Testis (tissue), 3 donors: ENCODE data around the gene FBXO48. TPM values are rescaled to one million over a fixed set of nuclear protein-coding genes. Genes with fewer than 3 reads are reported as not detected.
A peak's percentile ranks its signal among the peaks of the same experiment; 100 is the strongest.

ENCODE experiments used
- DNase-seq: peaks from one replicate; pipeline ENCODE4 v3.0.0-alpha.2; 2019
- H3K27ac ChIP-seq, 2 donors: fragments of 200-600 bp; sonication (generic); one replicate each; pipeline ENCODE4 v1.5.1; 2019
- H3K27me3 ChIP-seq: fragments of 200-600 bp; sonication (generic); one replicate; pipeline ENCODE4 v1.5.1; 2019
- H3K36me3 ChIP-seq: fragments of 200-600 bp; sonication (generic); one replicate; pipeline ENCODE4 v1.5.1; 2017; ENCODE audit warnings: low read depth; ENCODE audit errors: missing control alignments
- H3K4me1 ChIP-seq: fragments of 200-600 bp; sonication (generic); one replicate; pipeline ENCODE4 v1.5.1; 2019
- H3K4me3 ChIP-seq, 2 donors: fragments of 200-600 bp; sonication (generic); one replicate each; pipeline ENCODE4 v1.5.1; 2017 to 2019
- H3K9me3 ChIP-seq: fragments of 200-600 bp; sonication (generic); one replicate; pipeline ENCODE4 v1.5.1; 2017
- POLR2A ChIP-seq: fragments of 450-650 bp; IDR thresholded peaks from one replicate; pipeline ENCODE4 v1.6.1; 2017; ENCODE audit warnings: antibody characterized with exemption, mild to moderate bottlenecking, moderate library complexity
- WGBS, 2 donors: methylation state at CpG; one replicate each; pipeline ENCODE4 v1.1.5; 2018; 5-methylcytosine and 5-hydroxymethylcytosine counted together
- intact Hi-C: fragments of 100-400 bp; cut with DNase I; formaldehyde crosslinking; loops from one replicate; pipeline ENCODE4 v1.15.1; 2023; ENCODE audit warnings: low total_unique reads
- polyA plus RNA-seq: library from polyadenylated mRNA; stranded (reverse); fragments of 350-450 nt; fragmentation: Illumina TruSeq; extraction: RNeasy Lipid Tissue Mini Kit (QIAGEN cat#74804); gene quantifications from one replicate; pipeline ENCODE4 v1.2.3, GENCODE V29; 2014; ENCODE audit warnings: low read depth, low replicate concordance; ENCODE audit not compliant: insufficient read depth
- total RNA-seq, 2 donors: library from RNA; depleted of rRNA; stranded (reverse); fragments of >200 nt; gene quantifications; one replicate each; pipeline ENCODE4 v1.2.3, GENCODE V29; 2016
- TF ChIP-seq, protein P1 (sequence below), 3 experiments: fragments of 450-650 bp in 2 of 3; fragments of 200-600 bp in 1 of 3; sonication (generic) in 1 of 3; IDR thresholded peaks; one replicate each; pipeline ENCODE4 v1.5.1; 2016 to 2019; ENCODE audit warnings: antibody characterized with exemption in 3 of 3, mild to moderate bottlenecking in 2 of 3, moderate library complexity in 1 of 3

FBXO48 gene
- total and polyA plus RNA-seq, 3 donors from 2014 or later = 1.2 to 2.4 (median 1.7) TPM

DNA sequence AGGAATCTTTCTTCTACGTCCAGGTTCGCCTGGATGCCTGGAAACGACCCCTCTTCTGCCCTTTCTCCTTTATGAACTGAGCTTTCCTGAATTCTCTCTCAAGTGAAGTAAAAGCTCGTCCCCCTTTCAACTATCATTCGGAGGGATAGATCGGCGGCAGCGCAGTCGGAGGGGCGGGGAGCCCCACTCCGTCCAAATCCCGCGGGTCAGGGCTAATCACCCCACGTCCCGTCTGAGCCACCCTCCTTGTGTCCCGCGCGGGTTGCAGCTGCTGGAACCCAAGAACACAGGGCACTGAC is 367 bp downstream of the FBXO48 start:
- intact Hi-C loops = no loop called here
- no peak for DNase-seq
- no peaks in the 10 kb centered on the region for H3K9me3 ChIP-seq
- WGBS, 2 donors = 0 to 1% methylated on average over 6 to 18 of the region's 18 CpGs
- H3K27ac ChIP-seq = peak overlapping the region; percentile 77 to 92
- H3K4me3 ChIP-seq = peak overlapping the region; percentile 76 to 85
- no peaks in the 10 kb centered on the region for H3K27me3 ChIP-seq
- H3K36me3 ChIP-seq = no peaks in the 10 kb centered on the region
- H3K4me1 ChIP-seq = peaks cover 6% of the 10 kb centered on the region
- TF ChIP-seq, protein P1, sequence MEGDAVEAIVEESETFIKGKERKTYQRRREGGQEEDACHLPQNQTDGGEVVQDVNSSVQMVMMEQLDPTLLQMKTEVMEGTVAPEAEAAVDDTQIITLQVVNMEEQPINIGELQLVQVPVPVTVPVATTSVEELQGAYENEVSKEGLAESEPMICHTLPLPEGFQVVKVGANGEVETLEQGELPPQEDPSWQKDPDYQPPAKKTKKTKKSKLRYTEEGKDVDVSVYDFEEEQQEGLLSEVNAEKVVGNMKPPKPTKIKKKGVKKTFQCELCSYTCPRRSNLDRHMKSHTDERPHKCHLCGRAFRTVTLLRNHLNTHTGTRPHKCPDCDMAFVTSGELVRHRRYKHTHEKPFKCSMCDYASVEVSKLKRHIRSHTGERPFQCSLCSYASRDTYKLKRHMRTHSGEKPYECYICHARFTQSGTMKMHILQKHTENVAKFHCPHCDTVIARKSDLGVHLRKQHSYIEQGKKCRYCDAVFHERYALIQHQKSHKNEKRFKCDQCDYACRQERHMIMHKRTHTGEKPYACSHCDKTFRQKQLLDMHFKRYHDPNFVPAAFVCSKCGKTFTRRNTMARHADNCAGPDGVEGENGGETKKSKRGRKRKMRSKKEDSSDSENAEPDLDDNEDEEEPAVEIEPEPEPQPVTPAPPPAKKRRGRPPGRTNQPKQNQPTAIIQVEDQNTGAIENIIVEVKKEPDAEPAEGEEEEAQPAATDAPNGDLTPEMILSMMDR (IDR thresholded peaks at IDR 0.05) = no peak
- no peak for TF ChIP-seq POLR2A

DNA sequence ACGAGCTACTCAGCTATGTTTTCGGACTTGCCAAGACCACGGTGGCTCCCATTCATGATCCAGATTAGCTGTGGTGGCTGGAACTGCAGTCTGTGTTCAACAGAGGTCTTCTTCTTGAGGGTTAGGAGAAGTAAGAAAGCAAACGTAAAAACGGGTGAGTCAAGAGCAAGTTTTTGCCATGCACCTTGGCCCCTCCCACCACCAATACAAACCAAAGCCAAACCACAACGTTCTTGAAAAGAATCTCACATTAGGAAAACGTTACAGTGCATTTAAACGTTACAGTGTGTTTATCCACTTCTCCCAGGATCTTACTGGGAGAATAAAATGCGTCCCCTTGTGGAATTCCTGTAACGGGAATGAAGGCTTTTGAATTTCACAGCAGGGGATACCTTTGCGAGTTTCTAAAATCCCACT is 725 bp downstream of the FBXO48 start:
- Histone ChIP-seq H3K9me3 (no peaks in the 10 kb centered on the region), H3K27me3 (no peaks in the 10 kb centered on the region), H3K4me3 (peak overlapping the region; percentile 76 to 85), H3K27ac (peak overlapping the region; percentile 77 to 92), H3K36me3 (no peaks in the 10 kb centered on the region), H3K4me1 (peaks cover 6% of the 10 kb centered on the region)
- no peak for TF ChIP-seq POLR2A
- TF ChIP-seq, protein P1 (IDR thresholded peaks at IDR 0.05) = peak in 2 of 3 experiments; percentile 10 to 19
- WGBS, 2 donors = 3 to 5% methylated on average over 11 of the region's 11 CpGs
- peak; percentile 23 for DNase-seq
- intact Hi-C loops = no loop called here

DNA sequence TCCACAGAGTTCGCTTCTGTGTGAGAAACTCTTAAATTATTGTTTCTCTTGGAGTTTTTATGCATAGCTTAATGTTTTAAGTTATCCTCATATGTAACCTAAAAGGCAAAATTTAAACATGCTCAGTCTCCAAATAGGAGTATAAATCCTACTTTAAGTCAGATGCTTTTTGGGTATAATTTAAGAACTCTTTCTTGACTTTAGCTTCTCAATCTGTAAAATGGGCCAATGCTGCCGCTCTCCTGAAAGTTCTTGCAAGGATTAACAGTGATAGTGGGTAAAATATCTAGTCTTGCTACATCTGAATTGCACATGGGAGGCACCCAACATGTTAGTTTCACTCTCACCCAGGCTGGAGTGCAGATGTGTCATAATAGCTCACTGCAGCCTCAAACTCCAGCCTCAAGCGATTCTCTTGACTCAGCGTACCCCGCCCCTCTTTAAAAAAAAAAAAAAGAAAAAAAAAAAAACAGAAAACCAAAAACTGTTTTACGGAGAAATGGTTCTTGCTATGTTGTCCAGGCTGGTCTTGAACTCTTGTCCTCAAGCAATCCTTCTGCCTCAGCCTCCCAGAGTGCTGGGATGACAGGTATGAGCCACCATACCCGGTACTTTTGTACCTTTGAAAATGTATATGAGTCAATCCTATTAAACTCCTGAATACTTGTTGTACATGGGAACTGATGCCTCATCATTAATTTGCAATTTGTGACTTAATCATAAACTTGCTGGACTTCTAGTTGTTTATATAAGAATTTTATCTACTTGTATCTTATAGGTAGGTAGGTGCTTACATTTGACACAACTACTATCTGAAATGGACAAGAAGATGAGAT is 1.8 kb downstream of the FBXO48 start:
- 80 to 87% methylated on average over 7 of the region's 7 CpGs for WGBS, 2 donors
- intact Hi-C loops = no loop called here
- no peaks in the 10 kb centered on the region for H3K36me3 ChIP-seq
- H3K4me1 ChIP-seq = peaks cover 6% of the 10 kb centered on the region
- no peak overlapping the region for H3K27ac ChIP-seq
- no peaks in the 10 kb centered on the region for H3K27me3 ChIP-seq
- no peaks in the 10 kb centered on the region for H3K9me3 ChIP-seq
- H3K4me3 ChIP-seq = no peak overlapping the region
- no peak for DNase-seq
- TF ChIP-seq, protein P1 (IDR thresholded peaks at IDR 0.05) = no peak
- no peak for TF ChIP-seq POLR2A

DNA sequence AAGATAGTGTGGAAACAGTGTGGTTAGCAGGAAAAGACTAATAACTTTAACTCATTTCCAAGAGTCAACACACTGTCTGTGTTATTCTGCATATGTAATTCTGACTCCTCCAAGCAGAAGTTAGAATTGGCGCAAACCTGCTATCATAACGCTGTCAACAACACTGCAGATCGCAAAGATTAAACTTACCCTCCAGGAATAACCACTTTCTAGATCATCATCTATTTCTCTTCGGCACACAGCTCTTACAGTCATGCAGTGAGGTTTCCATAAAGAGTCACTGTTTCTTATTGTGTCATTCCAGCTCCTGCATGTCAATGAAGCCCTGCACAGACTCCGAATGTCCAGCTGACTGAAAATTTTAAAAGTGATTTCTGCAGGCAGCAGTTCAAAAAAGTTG is 2.4 kb downstream of the FBXO48 start:
- no peak for TF ChIP-seq POLR2A
- TF ChIP-seq, protein P1 (IDR thresholded peaks at IDR 0.05) = no peak
- Histone ChIP-seq H3K36me3 (no peaks in the 10 kb centered on the region), H3K4me1 (peaks cover 6% of the 10 kb centered on the region), H3K9me3 (no peaks in the 10 kb centered on the region), H3K4me3 (no peak overlapping the region), H3K27ac (no peak overlapping the region), H3K27me3 (no peaks in the 10 kb centered on the region)
- WGBS, 2 donors = 87 to 95% methylated on average over 5 of the region's 5 CpGs
- DNase-seq = no peak
- intact Hi-C loops = no loop called here
